Ascending aorta (tissue), 2 donors: ENCODE data around the gene ANKDD1A. TPM values are rescaled to one million over a fixed set of nuclear protein-coding genes. Genes with fewer than 3 reads are reported as not detected.

Experiments used
- DNase-seq, 2 donors: peaks; one replicate each; pipeline ENCODE4 v3.0.0-alpha.2; 2019; ENCODE audit warnings: low spot score in 2 of 2
- H3K27ac ChIP-seq, 2 donors: fragments of 200-600 bp; sonication (generic); one replicate each; pipeline ENCODE4 v1.5.1; 2016 to 2017; ENCODE audit warnings: mild to moderate bottlenecking in 1 of 2
- H3K27me3 ChIP-seq: fragments of 200-600 bp; sonication (generic); one replicate; pipeline ENCODE4 v1.5.1; 2017
- H3K36me3 ChIP-seq, 2 donors: fragments of 200-600 bp; sonication (generic); one replicate each; pipeline ENCODE4 v1.5.1; 2016
- H3K4me1 ChIP-seq, 2 donors: fragments of 200-600 bp; sonication (generic); one replicate each; pipeline ENCODE4 v1.5.1; 2016 to 2017; ENCODE audit warnings: mild to moderate bottlenecking in 1 of 2
- H3K4me3 ChIP-seq, 2 donors: fragments of 200-600 bp; sonication (generic); one replicate each; pipeline ENCODE4 v1.5.1; 2016 to 2017; ENCODE audit warnings: mild to moderate bottlenecking in 1 of 2
- H3K9me3 ChIP-seq, 2 donors: fragments of 200-600 bp; sonication (generic); one replicate each; pipeline ENCODE4 v1.5.1; 2016
- intact Hi-C: fragments of 100-400 bp; cut with DNase I; formaldehyde crosslinking; loops from one replicate; pipeline ENCODE4 v1.15.1; 2023
- total RNA-seq: library from RNA; depleted of rRNA; stranded (reverse); fragments of >200 nt; gene quantifications from one replicate; pipeline ENCODE4 v1.1.0, GENCODE V29; 2016
- TF ChIP-seq, protein P1 (sequence below), 3 experiments: fragments of 200-600 bp in 2 of 3; fragments of 450-650 bp in 1 of 3; sonication (generic) in 2 of 3; IDR thresholded peaks; one replicate each; pipeline ENCODE4 v1.5.1; 2016 to 2019; ENCODE audit warnings: antibody characterized with exemption in 3 of 3, mild to moderate bottlenecking in 1 of 3, moderate library complexity in 1 of 3

The ANKDD1A gene
- total RNA-seq, 1 donor from 2014 or later: 28.6 TPM

DNA sequence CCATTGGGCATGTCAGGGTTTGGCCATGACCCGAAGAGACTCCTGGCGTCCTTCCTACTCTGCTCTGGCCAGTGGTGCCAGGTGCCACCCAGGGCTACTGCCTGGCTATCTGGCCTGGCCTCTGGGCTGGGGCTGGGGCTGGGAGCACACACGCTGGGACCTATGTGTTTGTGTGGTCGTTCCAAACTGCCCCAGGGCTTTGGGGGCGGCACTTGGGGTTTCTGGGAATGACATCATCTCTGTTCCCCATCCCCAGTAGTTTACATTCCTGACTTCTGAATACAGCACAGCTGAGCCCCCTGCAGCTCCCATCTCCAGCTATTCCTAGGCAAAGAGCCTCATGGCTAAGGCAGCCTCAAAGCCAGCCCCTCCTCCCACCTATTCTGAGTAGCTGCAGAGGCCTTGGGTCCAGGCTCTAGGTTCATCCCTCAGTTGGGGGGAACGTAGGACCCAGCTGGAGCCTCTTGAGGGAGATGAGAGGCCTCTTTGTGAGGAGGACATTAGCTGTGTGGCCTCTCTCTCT, 45.6 kb upstream of the ANKDD1A start:
- TF ChIP-seq, protein P1, sequence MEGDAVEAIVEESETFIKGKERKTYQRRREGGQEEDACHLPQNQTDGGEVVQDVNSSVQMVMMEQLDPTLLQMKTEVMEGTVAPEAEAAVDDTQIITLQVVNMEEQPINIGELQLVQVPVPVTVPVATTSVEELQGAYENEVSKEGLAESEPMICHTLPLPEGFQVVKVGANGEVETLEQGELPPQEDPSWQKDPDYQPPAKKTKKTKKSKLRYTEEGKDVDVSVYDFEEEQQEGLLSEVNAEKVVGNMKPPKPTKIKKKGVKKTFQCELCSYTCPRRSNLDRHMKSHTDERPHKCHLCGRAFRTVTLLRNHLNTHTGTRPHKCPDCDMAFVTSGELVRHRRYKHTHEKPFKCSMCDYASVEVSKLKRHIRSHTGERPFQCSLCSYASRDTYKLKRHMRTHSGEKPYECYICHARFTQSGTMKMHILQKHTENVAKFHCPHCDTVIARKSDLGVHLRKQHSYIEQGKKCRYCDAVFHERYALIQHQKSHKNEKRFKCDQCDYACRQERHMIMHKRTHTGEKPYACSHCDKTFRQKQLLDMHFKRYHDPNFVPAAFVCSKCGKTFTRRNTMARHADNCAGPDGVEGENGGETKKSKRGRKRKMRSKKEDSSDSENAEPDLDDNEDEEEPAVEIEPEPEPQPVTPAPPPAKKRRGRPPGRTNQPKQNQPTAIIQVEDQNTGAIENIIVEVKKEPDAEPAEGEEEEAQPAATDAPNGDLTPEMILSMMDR (IDR thresholded peaks at IDR 0.05): no peak
- Histone ChIP-seq H3K27me3 (no peaks in the 10 kb centered on the region), H3K27ac (peak overlapping the region in 1 of 2 donors; percentile 39), H3K4me3 (no peak overlapping the region), H3K36me3 (peaks cover 50 to 66% of the 10 kb centered on the region in 2 donors), H3K4me1 (no peaks in the 10 kb centered on the region), H3K9me3 (no peaks in the 10 kb centered on the region)
- no peak for DNase-seq
- intact Hi-C loops: no loop called here

DNA sequence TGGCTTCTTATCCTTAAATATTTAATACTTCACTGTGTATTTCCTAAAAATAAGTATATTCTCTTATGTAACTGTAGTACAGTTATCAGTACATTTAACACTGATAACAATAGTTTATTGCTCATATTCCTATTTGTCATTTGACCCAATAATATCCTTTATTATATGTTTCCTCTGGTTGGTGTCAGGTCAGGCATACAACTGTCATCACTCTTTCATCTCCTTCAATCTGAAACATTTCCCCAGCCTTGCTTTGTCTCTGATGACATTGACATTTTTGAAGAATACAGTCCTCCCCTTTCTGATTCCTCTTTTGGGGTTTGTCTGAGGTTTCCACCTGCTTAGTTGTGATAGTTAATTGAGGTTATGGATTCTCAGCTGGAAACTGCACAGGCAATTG, 42.2 kb upstream of the ANKDD1A start:
- no peaks in the 10 kb centered on the region for H3K9me3 ChIP-seq
- peaks cover 33 to 40% of the 10 kb centered on the region in 2 donors for H3K36me3 ChIP-seq
- H3K4me3 ChIP-seq: no peak overlapping the region
- intact Hi-C loops: no loop called here
- DNase-seq: no peak
- H3K27me3 ChIP-seq: no peaks in the 10 kb centered on the region
- peaks cover 0 to 13% of the 10 kb centered on the region in 2 donors for H3K4me1 ChIP-seq
- TF ChIP-seq, protein P1 (IDR thresholded peaks at IDR 0.05): no peak
- H3K27ac ChIP-seq: no peak overlapping the region

DNA sequence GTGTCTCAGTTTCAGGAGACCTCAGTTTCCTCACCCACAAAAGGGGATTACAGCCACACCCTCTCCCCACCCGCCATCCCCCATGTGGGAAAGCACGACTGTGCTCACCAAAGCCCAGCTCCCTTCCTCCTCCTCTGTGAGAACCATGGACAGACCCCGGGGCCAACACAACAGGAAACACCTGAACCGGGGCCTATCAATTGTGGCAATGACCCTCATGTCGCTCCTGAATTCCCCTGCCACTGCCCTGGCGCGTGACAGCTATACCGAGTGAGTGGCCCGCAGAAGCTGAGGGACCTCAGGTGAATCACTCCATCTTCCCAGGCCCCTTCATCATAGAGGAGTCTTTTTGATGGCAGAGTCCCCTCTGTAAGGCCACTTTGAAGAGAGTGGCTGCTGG, 41.3 kb upstream of the ANKDD1A start:
- no peak for DNase-seq
- intact Hi-C loops: no loop called here
- Histone ChIP-seq H3K4me1 (peaks cover 0 to 13% of the 10 kb centered on the region in 2 donors), H3K4me3 (no peak overlapping the region), H3K27me3 (no peaks in the 10 kb centered on the region), H3K9me3 (no peaks in the 10 kb centered on the region), H3K27ac (peak overlapping the region in 1 of 2 donors; percentile 18), H3K36me3 (peaks cover 24 to 31% of the 10 kb centered on the region in 2 donors)
- TF ChIP-seq, protein P1 (IDR thresholded peaks at IDR 0.05): no peak

DNA sequence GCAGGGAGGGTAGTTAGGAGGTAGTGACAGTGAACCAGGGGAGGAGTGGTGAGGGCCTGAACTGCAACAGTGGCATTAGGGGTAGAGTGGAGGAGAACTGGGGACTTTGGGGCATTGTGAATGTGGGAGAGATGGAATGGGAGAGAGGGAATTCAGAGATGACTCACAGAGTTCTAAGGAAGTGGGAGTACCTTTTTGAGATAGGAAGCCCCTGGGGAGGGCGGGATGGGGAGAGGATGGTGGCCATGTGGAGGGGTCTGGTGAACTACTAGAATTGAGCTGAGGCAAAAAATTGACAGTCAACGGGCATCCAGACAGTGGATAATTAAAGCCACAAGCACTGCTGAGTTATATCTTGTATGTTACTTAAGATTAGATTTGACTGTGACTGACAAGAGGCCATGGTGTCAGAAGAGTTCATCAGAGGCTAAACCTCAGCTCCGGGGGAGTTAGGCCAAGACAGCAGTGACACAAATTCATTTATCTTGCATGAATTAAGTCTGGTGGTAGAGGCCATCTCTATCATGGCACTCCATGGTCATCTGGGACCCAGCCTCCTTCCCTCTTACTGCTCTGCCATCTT, 36.0 kb upstream of the ANKDD1A start:
- TF ChIP-seq, protein P1 (IDR thresholded peaks at IDR 0.05): no peak
- peaks cover 0 to 13% of the 10 kb centered on the region in 2 donors for H3K4me1 ChIP-seq
- intact Hi-C loops: loop anchor here (2.0 kb wide), 1 partner anchor 19 kb away; no protein-coding TSS in a partner anchor
- no peak for DNase-seq
- H3K27ac ChIP-seq: no peak overlapping the region
- no peak overlapping the region for H3K4me3 ChIP-seq
- H3K9me3 ChIP-seq: no peaks in the 10 kb centered on the region
- H3K27me3 ChIP-seq: no peaks in the 10 kb centered on the region
- peaks cover 0 to under 1% of the 10 kb centered on the region in 2 donors for H3K36me3 ChIP-seq

DNA sequence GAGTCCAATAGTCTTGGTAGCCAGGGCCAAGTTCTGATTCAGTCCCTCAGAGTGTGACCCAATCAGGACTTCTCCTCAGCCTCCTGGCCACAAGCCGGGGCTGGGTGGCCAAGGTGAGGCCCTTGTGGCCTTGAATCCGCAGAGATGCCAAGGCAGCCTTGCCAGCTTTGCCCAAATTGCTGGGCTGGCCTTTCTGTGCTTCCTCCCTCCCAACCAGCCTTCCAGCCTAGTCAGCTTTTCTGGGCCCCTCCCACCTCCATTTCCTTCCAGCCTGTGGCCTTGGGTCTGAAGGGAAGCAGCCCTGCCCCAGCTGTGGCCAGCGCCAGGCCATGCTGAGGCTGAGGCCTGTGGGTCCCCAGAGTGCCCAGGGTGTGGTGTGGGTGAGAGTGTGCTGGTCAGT, 34.3 kb upstream of the ANKDD1A start:
- H3K27ac ChIP-seq: peak overlapping the region; percentile 58 to 60

More for the DNA sequence above, 34.3 kb upstream of the ANKDD1A start:
- Histone ChIP-seq H3K4me3 (no peak overlapping the region), H3K4me1 (peaks cover 0 to 13% of the 10 kb centered on the region in 2 donors), H3K27me3 (no peaks in the 10 kb centered on the region), H3K9me3 (no peaks in the 10 kb centered on the region), H3K36me3 (no peaks in the 10 kb centered on the region)
- intact Hi-C loops: loop anchor here (2.0 kb wide), 1 partner anchor 21 kb away; no protein-coding TSS in a partner anchor
- peak; percentile 47 to 87 for DNase-seq
- TF ChIP-seq, protein P1 (IDR thresholded peaks at IDR 0.05): no peak
